Measurements from ENCODE around the gene CAMSAP1.

Gene CAMSAP1

GRCh38 chr9:135783540-135784245 lies 123.7 kb downstream of the CAMSAP1 start:
- H3K4me3 ChIP-seq (ENCODE audit: low read length): no peak overlapping the region
- TF ChIP-seq ZNF274 (IDR thresholded peaks at IDR 0.05; ENCODE audit: low read depth, low read length): no peak

GRCh38 chr9:135782946-135783345 lies 124.4 kb downstream of the CAMSAP1 start:
- no peak for TF ChIP-seq ZNF274 (IDR thresholded peaks at IDR 0.05; ENCODE audit: low read depth, low read length)
- H3K4me3 ChIP-seq (ENCODE audit: low read length): no peak overlapping the region

- H3K4me3 ChIP-seq (ENCODE audit: low read length): no peak overlapping the region
- no peak for TF ChIP-seq ZNF274 (IDR thresholded peaks at IDR 0.05; ENCODE audit: low read depth, low read length)
Observed at GRCh38 chr9:135780626-135781025, 126.7 kb downstream of the CAMSAP1 start.

GRCh38 chr9:135780086-135780485 lies 127.3 kb downstream of the CAMSAP1 start:
- H3K4me3 ChIP-seq (ENCODE audit: low read length): no peak overlapping the region
- no peak for TF ChIP-seq ZNF274 (IDR thresholded peaks at IDR 0.05; ENCODE audit: low read depth, low read length)

- no peak for TF ChIP-seq ZNF274 (IDR thresholded peaks at IDR 0.05; ENCODE audit: low read depth, low read length)
- H3K4me3 ChIP-seq (ENCODE audit: low read length): no peak overlapping the region
Observed at GRCh38 chr9:135779571-135779970, 127.8 kb downstream of the CAMSAP1 start.

GRCh38 chr9:135778421-135778820 lies 128.9 kb downstream of the CAMSAP1 start:
- no peak for TF ChIP-seq ZNF274 (IDR thresholded peaks at IDR 0.05; ENCODE audit: low read depth, low read length)
- no peak overlapping the region for H3K4me3 ChIP-seq (ENCODE audit: low read length)

GRCh38 chr9:135777623-135778177 lies 129.6 kb downstream of the CAMSAP1 start:
- no peak for TF ChIP-seq ZNF274 (IDR thresholded peaks at IDR 0.05; ENCODE audit: low read depth, low read length)
- H3K4me3 ChIP-seq (ENCODE audit: low read length): no peak overlapping the region

- TF ChIP-seq ZNF274 (IDR thresholded peaks at IDR 0.05; ENCODE audit: low read depth, low read length): no peak
Observed at GRCh38 chr9:135776893-135777622, 130.3 kb downstream of the CAMSAP1 start.

GRCh38 chr9:135775911-135776310 lies 131.4 kb downstream of the CAMSAP1 start:
- no peak for TF ChIP-seq ZNF274 (IDR thresholded peaks at IDR 0.05; ENCODE audit: low read depth, low read length)
- H3K4me3 ChIP-seq (ENCODE audit: low read length): no peak overlapping the region

More at GRCh38 chr9:135776893-135777622, 130.3 kb downstream of the CAMSAP1 start:
- no peak overlapping the region for H3K4me3 ChIP-seq (ENCODE audit: low read length)

GRCh38 chr9:135774794-135775525 lies 132.4 kb downstream of the CAMSAP1 start:
- TF ChIP-seq ZNF274 (IDR thresholded peaks at IDR 0.05; ENCODE audit: low read depth, low read length): no peak
- no peak overlapping the region for H3K4me3 ChIP-seq (ENCODE audit: low read length)

GRCh38 chr9:135774239-135774747 lies 133.1 kb downstream of the CAMSAP1 start:
- no peak overlapping the region for H3K4me3 ChIP-seq (ENCODE audit: low read length)
- TF ChIP-seq ZNF274 (IDR thresholded peaks at IDR 0.05; ENCODE audit: low read depth, low read length): no peak

- no peak overlapping the region for H3K4me3 ChIP-seq (ENCODE audit: low read length)
- TF ChIP-seq ZNF274 (IDR thresholded peaks at IDR 0.05; ENCODE audit: low read depth, low read length): no peak
Observed at GRCh38 chr9:135773530-135774238, 133.7 kb downstream of the CAMSAP1 start.

GRCh38 chr9:135772702-135773493 lies 134.4 kb downstream of the CAMSAP1 start:
- TF ChIP-seq ZNF274 (IDR thresholded peaks at IDR 0.05; ENCODE audit: low read depth, low read length): no peak
- no peak overlapping the region for H3K4me3 ChIP-seq (ENCODE audit: low read length)

All from GM08714 (cell line).